ENCODE results near the gene TUSC2.

- no peak for TF ChIP-seq CTCF (IDR thresholded peaks at IDR 0.05)
- peak; percentile 21 to 74 for TF ChIP-seq POLR2A (IDR thresholded peaks at IDR 0.05)
Observed at GRCh38 chr3:50337175-50337861, 9.3 kb upstream of the TUSC2 start.
